ENCODE measurements around the gene APC2.
"Not testable (repeated sequence)": the region's sequence is repeated elsewhere in the genome, so short reads cannot be mapped to it uniquely, and the experiment has no call there.

APC2 gene

DNA sequence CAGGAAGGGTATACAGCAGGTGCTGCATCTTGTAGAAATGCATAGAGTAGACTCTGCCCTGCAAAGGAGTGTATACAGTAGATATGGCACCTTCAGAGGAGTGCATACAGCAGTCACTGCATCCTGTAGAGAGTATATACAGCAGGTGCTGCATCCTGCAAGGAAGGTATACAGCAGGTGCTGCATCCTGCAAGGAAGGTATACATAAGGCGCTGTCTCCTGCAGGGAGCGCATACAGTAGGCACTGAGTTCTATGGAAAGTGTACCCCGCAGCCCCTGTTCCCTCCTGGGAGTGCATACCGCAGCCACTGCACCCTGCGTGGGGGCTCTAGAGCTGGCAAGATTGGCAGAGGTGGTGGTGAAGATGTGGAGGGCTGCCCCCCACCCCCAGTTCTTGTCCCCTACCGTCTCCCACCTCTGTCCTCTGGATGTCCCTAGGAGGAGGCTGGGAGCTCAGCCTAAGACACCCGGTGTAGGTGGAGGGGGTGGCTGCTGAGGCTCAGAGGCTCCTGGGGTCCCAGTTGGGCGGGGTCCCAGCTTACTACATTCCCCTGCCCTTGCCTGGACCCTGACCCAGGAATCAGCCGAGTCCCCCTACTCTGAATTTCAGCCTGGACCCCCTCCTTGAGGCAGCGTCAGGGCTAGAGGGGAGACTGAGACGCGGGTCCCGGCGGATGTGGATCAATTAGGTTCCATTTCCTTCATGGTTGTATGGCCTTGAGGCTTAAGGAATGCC lies 65.2 kb downstream of the APC2 start:
- Mint-ChIP-seq H3K4me3 (no peak overlapping the region), H3K27me3 (ENCODE audit: low read depth, poor library complexity) (peaks cover 82% of the 10 kb centered on the region), H3K36me3 (ENCODE audit: low read depth) (no peaks in the 10 kb centered on the region), H3K27ac (no peak overlapping the region), H3K9me3 (peaks cover 8% of the 10 kb centered on the region), H3K4me1 (peaks cover 7% of the 10 kb centered on the region)
- DNase-seq, result no peak
- TF ChIP-seq, protein P1, sequence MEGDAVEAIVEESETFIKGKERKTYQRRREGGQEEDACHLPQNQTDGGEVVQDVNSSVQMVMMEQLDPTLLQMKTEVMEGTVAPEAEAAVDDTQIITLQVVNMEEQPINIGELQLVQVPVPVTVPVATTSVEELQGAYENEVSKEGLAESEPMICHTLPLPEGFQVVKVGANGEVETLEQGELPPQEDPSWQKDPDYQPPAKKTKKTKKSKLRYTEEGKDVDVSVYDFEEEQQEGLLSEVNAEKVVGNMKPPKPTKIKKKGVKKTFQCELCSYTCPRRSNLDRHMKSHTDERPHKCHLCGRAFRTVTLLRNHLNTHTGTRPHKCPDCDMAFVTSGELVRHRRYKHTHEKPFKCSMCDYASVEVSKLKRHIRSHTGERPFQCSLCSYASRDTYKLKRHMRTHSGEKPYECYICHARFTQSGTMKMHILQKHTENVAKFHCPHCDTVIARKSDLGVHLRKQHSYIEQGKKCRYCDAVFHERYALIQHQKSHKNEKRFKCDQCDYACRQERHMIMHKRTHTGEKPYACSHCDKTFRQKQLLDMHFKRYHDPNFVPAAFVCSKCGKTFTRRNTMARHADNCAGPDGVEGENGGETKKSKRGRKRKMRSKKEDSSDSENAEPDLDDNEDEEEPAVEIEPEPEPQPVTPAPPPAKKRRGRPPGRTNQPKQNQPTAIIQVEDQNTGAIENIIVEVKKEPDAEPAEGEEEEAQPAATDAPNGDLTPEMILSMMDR (IDR thresholded peaks at IDR 0.05), result no peak

DNA sequence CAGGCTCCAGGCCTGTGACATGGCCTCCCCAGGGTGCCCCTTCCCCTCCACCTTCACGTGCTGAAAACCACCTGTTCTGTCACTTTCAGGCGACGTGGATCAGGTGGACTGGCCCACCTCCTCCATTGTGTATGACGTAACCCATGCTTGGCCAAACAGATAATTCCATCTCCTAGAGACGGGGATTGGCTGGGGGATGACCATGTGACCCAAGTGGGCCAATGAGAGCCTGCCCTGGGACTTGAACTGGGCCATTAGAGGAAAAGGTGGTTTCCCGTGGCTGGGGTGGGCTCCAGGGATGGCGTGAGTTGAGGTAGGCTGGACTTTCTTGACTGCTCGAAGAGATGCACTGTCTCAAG lies 66.5 kb downstream of the APC2 start:
- H3K27me3 Mint-ChIP-seq (ENCODE audit: low read depth, poor library complexity), result peaks cover 78% of the 10 kb centered on the region
- DNase-seq, result no peak
- no peaks in the 10 kb centered on the region for H3K36me3 Mint-ChIP-seq (ENCODE audit: low read depth)
- no peak overlapping the region for H3K4me3 Mint-ChIP-seq
- peaks cover 8% of the 10 kb centered on the region for H3K9me3 Mint-ChIP-seq
- H3K27ac Mint-ChIP-seq, result no peak overlapping the region
- no peaks in the 10 kb centered on the region for H3K4me1 Mint-ChIP-seq
- TF ChIP-seq, protein P1 (IDR thresholded peaks at IDR 0.05), result no peak

DNA sequence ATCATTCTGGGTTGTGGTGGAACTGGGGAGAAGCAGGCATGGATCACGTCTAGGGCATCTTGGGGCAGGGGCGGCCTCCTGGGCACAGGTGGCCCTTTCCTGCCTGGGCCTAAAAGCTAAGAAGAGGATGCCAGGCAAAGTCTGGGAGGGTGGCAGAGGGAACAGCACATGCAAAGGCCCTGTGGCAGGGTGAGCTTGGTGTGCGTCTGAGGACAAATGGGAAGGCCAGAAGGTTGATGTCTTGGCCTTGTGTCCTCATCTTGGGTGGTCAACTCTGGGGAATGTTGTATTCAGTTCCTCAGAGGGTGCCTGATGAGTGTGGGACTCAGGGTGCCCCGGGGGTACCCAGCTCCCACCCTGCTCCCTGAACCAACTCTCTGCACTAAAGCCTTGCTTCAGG lies 68.5 kb downstream of the APC2 start:
- TF ChIP-seq, protein P1 (IDR thresholded peaks at IDR 0.05), result no peak
- no peaks in the 10 kb centered on the region for H3K4me1 Mint-ChIP-seq
- H3K27ac Mint-ChIP-seq, result no peak overlapping the region
- H3K9me3 Mint-ChIP-seq, result peaks cover 8% of the 10 kb centered on the region
- no peak for DNase-seq
- peaks cover 88% of the 10 kb centered on the region for H3K27me3 Mint-ChIP-seq (ENCODE audit: low read depth, poor library complexity)
- no peak overlapping the region for H3K4me3 Mint-ChIP-seq
- H3K36me3 Mint-ChIP-seq (ENCODE audit: low read depth), result no peaks in the 10 kb centered on the region

DNA sequence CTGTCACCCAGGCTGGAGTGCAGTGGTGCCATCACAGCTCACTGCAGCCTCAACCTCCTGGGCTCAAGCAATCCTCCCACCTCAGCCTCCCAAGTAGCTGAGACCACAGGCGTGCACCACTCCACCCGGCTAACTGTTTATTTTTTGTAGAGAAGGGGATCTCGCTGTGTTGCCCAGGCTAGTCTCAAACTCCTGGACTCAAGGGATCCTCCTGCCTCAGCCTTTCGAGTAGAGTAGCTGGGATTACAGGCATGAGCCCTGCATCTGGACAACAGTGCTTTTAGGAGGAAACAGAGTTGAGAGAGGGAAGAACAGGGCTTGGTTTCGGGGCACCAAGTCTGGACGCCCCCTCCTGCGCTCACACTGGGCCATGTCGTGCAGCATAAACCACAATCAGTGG lies 69.9 kb downstream of the APC2 start:
- not testable (repeated sequence) for DNase-seq; H3K4me3 Mint-ChIP-seq; H3K27ac Mint-ChIP-seq; H3K9me3 Mint-ChIP-seq; H3K36me3 Mint-ChIP-seq (ENCODE audit: low read depth); H3K4me1 Mint-ChIP-seq
- H3K27me3 Mint-ChIP-seq (ENCODE audit: low read depth, poor library complexity), result peaks cover 87% of the 10 kb centered on the region

DNA sequence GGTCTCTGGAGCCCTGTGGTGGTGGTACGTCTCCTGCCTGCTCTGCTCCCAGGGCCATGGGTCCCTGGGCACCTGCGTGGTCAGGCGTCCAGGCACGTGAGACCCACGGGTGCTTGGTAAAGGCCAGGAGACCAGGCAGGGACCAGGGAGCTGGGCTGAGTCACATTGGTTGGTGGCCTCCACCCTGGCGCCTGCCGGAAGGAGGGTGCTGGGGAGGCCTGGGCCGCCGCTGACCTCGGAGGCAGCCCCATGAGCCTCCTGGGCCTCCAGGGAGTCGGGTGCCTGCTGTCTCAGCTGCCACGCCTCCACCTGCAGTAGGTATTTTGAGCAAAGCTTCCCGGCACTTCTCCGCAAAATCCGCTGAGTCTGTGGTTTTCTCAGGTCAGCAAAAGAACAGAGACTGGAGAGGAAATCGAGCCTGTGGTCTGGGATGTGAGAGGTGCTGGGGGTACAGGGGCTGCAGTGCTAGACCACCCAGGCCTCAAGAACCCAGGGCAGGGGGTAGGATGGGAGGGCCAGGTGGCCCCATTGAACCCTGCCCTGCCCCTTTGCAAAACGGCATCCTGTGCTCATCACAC lies 70.4 kb downstream of the APC2 start:
- DNase-seq, result no peak
- Mint-ChIP-seq H3K27me3 (ENCODE audit: low read depth, poor library complexity) (peaks cover 87% of the 10 kb centered on the region), H3K27ac (no peak overlapping the region), H3K4me3 (no peak overlapping the region), H3K4me1 (peaks cover 8% of the 10 kb centered on the region), H3K36me3 (ENCODE audit: low read depth) (no peaks in the 10 kb centered on the region), H3K9me3 (peaks cover 8% of the 10 kb centered on the region)
- TF ChIP-seq, protein P1 (IDR thresholded peaks at IDR 0.05), result no peak

DNA sequence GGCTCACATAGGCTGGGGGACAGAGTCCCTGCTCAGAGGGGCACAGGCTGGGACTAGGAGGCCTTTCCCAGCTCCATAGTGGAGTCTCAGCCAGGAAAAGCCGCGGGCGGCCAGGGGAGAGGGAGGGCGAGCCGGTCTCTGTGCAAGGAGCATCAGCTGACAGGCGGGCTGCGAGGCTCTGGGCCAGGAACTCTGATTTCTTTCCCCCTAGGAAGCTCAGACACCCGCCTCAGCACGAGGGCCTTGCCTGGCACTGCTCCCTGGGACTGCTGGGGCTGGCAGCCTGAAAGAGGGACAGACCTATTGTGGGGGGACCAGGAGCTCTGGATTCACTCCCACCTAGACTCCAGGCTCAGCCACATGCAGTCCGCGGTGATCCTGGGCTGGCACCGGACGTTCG lies 71.7 kb downstream of the APC2 start:
- Mint-ChIP-seq H3K27me3 (ENCODE audit: low read depth, poor library complexity) (peaks cover 87% of the 10 kb centered on the region), H3K36me3 (ENCODE audit: low read depth) (no peaks in the 10 kb centered on the region), H3K9me3 (peaks cover 5% of the 10 kb centered on the region), H3K4me1 (peaks cover 8% of the 10 kb centered on the region), H3K4me3 (no peak overlapping the region), H3K27ac (no peak overlapping the region)
- no peak for DNase-seq
- TF ChIP-seq, protein P1 (IDR thresholded peaks at IDR 0.05), result no peak

Measured in nephron progenitor cell (in vitro differentiated cells).